ENCODE data around the gene IPP.
A peak's percentile ranks its signal among the peaks of the same experiment; 100 is the strongest.
"Not testable (repeated sequence)": the region's sequence is repeated elsewhere in the genome, so short reads cannot be mapped to it uniquely, and the experiment has no call there.

Gene IPP

DNA sequence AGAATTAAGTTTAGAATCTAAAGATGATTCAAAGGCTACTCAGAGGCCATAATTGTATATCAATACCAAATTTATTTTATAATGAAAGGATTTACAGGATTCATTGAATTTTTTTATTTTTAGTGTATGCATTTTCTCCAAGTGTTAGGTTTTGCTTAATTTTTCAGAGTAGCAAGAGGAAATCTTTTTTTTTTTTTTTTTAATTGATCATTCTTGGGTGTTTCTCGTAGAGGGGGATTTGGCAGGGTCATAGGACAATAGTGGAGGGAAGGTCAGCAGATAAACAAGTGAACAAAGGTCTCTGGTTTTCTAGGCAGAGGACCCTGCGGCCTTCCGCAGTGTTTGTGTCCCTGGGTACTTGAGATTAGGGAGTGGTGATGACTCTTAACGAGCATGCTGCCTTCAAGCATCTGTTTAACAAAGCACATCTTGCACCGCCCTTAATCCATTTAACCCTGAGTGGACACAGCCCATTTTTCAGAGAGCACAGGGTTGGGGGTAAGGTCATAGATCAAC is 10.8 kb downstream of the IPP start:
- not testable (repeated sequence) for DNase-seq (ENCODE audit: low read depth)

DNA sequence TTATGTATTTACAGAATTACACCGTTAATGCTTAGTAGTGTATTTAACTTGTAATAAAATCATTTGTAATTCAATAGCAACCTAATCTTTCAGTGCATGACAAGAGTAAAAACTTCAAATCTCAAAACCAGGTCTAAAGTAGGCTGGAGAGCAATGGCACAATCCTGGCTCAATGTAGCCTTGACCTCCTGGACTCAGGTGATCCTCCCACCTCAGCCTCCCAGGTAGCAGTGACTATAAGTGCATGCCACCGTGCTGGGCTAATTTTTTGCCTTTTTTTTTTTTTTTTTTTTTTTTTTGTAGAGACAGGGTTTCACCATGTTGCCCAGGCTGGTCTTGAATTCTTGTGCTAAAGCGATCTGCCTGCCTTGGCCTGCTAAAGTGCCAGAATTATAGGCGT is 11.3 kb downstream of the IPP start:
- no peak for DNase-seq (ENCODE audit: low read depth)

DNA sequence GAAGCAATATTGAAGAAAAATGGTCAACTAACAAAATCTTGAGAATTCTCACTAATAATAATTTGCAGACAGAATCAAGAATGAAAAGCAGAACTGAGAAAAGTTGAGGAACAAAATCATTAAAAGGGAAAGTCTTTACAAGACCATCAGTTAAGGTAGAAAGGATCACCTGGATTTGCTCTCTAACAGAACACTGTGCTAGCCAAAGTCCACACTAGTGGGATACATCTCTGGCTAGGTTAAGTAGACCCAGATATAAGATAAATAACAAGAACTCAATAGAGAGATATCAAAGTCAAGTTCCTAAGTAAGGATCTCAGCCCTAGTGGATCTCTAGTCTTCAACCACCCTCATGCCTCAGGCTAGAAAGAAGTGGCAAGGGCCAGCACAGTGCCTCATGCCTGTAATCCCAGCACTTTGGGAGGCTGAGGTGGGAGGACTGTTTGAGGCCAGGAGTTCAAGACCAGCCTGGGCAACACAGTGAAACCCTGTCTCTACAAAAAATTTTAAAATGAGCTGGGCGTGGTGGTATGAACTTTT is 19.6 kb downstream of the IPP start:
- DNase-seq (ENCODE audit: low read depth), result no peak

DNA sequence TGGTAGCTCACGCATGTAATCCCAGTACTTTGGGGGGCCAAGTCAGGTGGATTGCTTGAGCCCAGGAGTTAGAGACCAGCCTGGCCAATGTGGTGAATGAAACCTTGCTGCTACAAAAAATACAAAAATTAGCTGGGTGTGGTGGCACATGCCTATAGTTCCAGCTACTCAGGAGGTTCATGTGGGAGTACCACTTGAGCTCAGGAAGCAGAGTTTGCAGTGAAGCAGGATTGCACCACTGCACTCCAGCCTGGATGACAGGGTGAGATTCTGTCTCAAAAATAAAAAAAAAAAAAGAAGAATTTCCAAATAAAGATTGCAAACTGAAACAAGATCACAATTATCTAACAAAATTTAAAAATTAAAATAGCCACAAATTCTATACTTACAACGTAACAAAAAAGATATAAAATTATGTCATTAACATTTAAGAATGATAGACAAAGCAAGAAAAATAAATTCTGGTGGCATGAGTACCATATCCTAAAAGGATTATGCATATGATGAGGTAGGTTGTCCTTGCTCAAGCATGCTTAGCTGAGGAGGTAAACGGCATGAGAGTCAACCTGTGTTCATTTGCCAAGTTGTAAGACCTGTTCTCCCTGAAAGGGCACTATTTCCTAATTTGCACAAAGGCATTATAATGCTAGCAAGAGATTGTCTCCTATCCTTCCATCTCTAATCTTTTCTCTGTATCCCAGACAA is 20.2 kb downstream of the IPP start:
- DNase-seq (ENCODE audit: low read depth), result no peak

DNA sequence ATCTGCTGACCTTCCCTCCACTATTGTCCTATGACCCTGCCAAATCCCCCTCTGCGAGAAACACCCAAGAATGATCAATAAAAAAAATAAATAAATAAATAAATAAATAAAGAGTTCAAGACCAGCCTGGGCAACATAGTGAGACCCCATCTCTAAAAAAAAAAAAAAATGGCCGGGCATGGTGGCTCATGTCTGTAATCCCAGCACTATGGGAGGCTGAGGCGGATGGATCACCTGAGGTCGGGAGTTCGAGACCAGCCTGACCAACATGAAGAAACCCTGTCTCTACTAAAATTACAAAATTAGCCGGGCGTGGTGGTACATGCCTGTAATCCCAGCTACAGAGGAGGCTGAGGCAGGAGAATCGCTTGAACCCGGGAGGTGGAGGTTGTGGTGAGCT is 24.4 kb downstream of the IPP start:
- not testable (repeated sequence) for DNase-seq (ENCODE audit: low read depth)

DNA sequence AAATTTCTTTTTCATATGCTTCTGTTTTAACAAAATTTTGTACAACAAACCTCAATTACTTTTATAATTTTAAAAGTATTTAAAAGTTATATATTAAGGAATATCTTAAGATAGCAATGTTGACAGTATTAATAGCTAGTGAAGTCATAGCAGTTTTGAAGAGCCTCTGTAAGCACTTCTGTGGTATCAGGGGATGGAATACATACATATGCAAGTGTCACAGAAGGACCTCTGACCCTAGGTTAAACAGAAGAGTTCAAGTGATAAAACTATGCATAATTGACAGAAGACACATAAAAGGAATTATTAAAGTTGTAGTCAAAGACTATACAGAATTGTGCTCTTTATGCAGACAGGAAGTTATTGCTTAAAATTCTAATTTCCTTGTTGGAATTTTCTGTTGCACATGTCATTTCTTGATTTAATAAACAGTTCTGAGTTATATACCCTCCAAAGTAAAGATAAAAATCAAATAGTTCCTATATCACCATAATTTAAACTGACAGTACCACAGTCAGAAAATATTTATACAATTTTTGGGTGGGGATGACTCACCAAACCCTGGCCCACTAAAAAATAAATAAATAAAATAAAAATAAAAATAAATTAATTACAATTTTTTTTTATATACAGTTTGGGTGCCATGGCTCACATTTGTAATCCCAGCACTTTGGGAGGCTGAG is 27.1 kb downstream of the IPP start:
- no peak for DNase-seq (ENCODE audit: low read depth)

DNA sequence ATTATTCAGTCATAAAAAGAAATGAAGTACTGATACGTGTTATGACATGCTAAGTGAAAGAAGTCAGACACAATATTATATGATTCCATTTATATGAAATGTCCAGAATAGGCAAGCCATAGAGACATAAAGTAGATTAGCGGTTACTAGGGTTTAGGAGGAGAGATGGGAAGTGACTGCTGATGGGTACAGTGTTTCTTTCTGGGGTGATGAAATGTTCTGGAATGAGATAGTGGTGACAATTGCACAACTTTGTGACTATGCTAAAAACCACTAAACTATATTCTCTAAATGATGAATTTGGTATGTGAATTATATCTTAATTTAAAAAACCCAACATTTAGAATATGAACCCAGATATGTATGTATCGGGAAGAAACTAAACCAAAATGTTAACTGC is 27.6 kb downstream of the IPP start:
- DNase-seq (ENCODE audit: low read depth), result peak; percentile 27

DNA sequence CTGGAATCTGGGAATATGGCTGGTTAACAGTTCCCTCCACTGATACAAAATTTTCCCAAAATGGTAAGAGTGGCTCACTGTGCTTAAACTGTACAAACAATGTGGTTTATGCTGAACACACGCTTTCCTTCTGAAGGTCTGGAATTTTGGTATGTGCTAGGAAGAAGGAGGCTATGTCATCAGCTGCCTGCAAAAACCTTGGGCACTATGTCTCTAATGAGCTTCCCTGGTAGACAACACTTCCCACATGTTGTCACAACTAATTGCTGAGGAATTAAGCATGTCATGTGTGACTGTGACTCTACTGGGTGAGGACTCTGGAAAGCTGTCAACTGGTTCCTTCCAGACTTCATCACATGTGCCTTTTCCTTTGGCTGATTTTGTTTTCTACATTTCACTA is 29.2 kb downstream of the IPP start:
- DNase-seq (ENCODE audit: low read depth), result no peak

DNA sequence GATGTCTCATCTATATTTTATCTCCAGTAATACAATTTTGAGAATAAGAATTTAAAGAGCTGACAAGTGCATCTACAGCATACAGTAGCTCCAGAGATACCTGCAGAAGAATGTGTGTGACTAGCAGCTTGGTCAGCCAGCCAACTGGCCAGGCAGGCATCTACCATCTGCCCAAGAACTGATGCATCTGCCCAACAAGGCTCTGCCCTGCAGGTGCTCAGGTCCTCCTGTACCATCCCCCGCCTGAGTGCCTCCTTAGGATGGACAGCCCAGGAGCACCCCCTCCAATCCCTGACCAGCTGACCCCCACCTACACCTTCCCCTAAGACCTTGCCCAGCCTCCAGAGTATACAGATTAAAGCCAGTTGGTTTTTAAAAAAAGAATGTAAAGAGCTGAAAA is 32.2 kb downstream of the IPP start:
- DNase-seq (ENCODE audit: low read depth), result no peak

DNA sequence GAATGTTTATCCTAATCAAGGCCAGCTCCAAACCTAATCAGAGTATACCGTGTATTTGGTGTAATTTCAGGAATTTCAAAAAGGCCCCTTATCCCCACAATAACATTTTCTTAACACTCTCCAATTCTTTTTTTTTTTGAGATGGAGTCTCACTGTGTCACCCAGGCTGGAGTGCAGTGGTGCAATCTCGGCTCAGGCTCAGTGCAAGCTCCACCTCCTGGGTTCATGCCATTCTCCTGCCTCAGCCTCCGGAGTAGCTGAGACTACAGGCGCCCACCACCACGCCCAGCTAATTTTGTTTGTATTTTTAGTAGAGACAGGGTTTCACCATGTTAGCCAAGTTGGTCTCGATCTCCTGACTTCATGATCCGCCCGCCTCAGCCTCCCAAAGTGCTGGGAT is 33.1 kb downstream of the IPP start:
- DNase-seq (ENCODE audit: low read depth), result peak; percentile 59

DNA sequence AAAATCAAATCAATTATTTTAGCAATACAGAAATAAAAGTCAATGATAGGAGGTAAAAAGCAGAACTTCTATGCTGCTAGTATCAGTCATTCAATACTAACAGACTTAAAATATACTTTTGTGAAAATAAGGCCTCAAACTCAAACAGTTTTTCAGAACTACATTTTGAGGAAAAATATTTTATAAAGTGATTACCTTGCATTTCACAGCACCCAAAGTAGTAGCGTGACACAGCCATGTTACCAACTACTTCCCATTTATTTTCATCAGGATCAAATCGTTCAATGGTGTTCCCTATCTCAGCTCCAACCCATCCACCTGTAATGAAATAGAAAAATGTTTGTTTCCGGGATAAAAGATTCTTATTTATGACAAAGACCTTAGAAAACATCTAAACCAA is 33.8 kb downstream of the IPP start:
- DNase-seq (ENCODE audit: low read depth), result no peak

DNA sequence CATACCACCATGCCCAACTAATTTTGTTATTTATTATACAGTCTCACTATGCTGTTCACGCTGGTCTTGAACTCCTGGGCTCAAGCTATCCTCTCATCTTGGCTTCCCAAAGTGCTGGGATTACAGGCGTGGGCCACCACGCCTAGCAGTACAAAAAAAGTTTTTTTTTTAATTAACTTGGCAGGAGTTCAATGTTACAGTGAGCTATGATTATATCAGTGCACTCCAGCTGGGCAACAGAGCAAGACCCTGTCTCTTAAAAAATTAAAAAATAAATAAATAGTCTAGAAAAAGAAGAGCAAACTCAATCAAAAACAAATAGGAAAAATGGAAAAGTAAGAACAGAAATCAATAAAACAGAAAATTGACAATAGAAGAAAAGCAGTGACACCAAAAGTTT is 36.7 kb downstream of the IPP start:
- no peak for DNase-seq (ENCODE audit: low read depth)

DNA sequence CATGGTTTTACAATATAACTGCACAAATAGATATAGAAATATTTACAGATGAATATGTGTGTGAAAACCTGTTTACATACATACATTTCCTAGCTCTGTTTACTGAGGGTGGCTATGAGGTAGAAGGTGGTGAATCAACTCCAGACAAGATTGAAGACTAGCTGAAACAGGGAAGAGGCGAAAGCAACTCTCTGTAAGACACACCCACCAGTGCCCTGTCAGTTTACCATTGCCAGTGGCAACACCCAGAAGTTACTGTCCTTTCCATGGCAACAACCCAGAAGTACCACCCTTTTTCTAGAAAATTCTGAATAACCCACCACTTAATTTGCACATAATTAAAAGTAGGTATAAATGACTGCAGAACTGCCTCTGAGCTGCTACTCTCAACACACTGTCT is 45.8 kb downstream of the IPP start:
- no peak for DNase-seq (ENCODE audit: low read depth)

DNA sequence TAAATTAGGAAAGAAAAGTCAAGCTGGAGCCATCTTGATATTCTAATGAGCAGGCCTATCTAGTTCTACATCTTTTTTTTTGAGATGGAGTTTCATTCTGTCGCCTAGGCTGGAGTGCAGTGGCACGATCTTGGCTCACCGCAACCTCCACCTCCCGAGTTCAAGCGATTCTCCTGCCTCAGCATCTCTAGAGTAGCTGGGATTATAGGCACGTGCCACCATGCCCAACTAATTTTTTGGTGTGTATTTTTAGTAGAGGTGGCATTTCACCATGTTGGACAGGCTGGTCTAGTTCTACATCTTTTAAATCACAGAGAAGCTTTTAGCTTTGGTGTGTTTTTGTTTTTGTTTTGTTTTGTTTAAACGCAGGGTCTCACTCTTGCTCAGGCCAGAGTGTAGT is 55.6 kb downstream of the IPP start:
- no peak for DNase-seq (ENCODE audit: low read depth)

DNA sequence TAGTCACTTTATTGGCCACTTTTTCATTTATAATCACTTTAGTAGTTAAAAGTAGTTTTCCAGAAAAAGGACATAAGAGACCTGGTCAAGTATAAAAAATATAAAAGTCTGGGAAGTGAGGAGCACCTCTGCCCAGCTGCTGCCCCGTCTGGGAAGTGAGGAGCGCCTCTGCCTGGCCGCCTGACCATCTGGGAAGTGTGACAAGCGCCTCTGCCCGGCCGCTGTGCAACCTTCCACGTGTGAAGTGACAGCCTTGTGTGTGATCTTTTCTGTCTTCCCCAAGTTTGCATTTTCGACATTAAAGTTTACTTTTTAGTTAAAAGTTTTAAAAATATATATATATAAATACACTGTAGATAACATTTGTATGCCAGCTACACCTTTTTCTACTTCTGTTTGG is 56.6 kb downstream of the IPP start:
- DNase-seq (ENCODE audit: low read depth), result not testable (repeated sequence)

DNA sequence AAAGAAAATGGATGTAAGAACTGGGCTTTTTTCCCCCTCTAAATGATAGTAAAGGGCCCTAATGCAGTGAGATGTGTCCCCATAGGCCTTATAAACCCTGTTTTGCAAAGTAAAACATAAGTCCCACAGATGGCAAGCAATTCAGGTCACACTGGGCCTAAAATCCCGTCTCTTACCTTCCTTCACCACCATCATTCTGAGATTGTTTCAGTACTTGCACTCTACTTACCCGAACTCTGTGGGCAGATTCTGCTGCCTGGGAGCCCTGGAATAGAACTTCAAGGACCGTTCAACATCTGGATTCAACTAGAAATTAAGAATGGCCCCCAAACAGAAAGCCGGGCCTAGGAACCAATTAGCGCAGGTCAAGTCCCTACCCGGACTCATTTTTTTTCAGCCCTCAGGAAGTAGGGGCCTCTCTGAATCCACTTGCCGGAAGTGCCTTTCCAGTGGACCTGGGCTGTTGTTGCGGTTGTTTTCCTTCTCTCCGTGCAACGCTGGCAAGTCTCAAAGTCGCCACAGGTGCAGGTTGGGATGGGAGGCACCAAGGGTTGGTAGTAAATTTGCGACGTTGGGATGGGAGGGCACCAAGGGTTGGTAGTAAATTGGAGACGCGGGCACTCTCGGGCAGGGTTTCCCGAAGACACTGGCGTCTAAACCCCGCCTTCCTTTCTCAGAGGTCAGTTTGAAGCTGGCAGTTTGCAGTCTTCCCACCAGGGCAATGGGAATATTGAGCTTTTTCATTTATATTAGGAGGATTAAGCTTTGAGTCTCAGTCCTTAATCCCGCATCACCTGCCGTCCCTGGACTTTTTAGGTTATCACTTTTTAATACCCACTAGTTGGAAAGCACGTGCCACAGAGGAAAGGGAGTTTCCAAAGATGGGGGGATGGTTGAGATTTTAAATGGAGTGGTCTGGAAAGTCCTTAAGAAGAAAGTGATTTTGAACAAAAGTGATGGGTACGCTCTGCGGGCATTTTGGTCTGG is 62.4 kb downstream of the IPP start, which contains the start of gene TMEM69:
Gene TMEM69 (plus strand): TSS at position 428 of the 987 bp plus-strand sequence. CDS start 2,888 bp downstream, outside the sequence.
- peak; percentile 94 for DNase-seq (ENCODE audit: low read depth)

DNA sequence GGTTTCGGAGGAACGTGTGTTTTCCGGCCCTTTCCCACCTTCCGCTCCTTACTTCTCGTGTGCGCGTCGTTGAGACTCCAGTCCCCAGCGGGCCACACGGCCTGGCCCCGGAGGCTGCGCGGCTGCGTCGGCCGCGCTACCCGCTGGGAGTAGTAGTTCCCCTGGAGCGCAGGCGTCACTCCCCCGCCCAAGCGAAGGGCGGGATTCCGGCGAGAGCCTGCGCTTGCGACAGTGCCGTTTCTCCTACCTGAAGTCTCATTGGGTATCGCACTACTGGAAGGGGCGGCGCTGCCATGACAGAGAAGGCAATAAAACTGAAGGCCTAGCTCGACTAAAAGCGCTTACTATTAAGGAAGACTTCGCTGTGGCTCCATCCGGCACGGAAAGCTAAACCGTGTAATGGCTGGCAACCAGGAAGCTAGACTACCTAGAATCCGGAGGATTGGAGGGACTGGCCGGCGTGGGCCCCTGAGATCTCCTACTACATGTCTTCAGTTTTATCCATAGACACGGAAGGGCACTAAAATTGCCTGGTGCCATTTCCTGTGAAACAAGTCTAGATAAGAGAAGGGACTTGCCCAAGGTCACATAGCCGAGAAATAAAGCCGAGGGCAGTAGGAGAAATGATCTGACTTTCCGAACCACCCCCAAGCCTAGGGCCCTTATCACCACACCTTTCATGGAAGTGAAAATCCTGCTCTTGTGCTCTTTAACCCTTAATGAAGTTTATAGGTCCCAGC is 63.3 kb downstream of the IPP start:
- DNase-seq (ENCODE audit: low read depth), result peak; percentile 99

DNA sequence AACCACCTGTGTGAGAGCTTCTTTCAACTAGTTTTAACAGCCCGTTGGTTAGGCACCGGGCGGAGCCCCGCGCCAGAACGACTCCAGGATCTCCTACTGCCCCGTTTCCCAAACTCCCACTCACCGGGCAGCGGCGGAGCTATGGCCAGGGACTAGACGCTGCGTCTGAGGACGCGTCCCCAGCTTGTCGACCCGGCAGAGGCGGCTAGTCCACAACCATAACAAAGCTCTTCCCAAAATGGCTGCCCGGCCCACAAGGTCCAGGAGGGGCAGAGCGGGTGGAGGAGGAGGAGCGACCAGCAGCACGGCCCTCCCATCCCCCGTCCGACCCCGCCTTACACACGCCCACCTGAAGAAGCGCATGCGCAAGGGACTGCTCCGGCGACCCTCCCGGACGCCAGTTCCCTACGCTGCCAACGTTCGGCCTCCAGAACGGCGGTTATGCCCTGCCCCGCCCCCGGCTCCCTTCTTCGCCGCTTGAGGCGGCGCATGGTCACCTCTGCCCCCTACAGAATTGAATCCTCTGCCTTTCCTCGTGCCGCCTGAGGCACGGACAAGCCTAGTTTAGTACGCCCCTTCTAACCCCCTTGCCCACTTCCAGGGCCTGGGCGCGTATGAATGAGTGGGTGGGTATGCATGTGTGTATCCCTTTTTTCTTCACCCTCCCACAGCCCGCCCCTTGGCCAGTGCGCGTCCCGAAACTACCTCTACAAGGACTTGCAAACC is 64.0 kb downstream of the IPP start, which contains the start of gene GPBP1L1:
Gene GPBP1L1 (minus strand): TSS at position 246 of the 726 bp plus-strand sequence. CDS start 27,446 bp downstream, outside the sequence.
- DNase-seq (ENCODE audit: low read depth), result peak; percentile 97

DNA sequence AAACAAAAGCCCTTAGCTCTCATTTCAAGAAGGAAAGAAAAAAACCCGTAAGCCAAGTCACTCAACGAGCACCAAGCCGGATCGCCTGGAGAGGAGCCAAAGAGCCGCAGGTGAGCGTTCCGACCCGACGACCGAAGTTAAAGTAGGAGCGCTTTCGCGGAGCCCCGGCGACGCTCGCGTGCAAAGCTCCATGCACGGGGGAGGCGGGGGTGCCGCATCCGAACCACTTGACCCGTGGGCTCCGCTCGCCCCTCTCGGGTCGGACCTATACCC is 64.5 kb downstream of the IPP start:
- DNase-seq (ENCODE audit: low read depth), result peak; percentile 65

DNA sequence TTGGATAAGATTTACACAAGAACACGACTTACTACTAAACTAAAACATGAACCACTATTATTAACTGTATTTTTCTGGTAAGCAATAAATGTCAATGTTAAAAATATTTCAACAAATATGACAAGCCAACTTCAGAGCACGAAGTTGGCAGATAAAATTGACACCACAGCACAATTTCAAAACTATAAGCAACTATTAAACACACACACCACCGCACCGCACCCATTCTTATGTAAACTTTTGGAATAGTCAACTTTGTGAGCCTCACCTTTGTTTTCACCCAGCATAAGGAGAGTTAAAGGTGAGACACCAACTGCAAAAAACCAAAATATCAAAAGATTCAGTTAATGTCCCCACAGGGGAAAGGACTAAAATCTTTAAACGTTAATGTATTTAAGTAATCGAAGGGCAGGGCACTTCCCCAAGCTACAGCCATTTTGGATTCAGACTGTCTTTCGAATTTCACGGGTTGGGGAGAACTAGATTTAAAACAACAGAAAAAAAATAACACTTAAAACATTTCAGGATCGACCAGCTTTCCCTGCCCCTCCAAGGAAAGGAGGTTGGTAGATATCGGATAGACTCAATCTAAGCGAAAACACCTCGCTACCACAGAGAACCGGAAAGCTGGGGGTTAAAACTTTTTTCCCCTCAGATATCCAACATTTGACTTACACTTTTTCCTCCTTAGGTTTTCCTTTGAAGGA is 65.0 kb downstream of the IPP start:
- peak; percentile 46 for DNase-seq (ENCODE audit: low read depth)
